B cell (primary cell): ENCODE measurements around the gene SLC2A10. TPM values are rescaled to one million over a fixed set of nuclear protein-coding genes. Genes with fewer than 3 reads are reported as not detected.

Experiments used
- ATAC-seq: fragments of 200-7000 bp; cut with Tn5 transposase; one replicate; pipeline ENCODE4 v1.10.0; 2021; ENCODE audit warnings: low read depth, mild to moderate bottlenecking, moderate number of reproducible peaks, moderate library complexity
- CTCF ChIA-PET: fragments of 350-600 bp; sonication (Branson Sonifier 250); formaldehyde crosslinking; loops from one replicate; lab custom pipeline; 2021; ENCODE audit warnings: antibody characterized with exemption, inconsistent platforms; lab: Charles Lee
- POLR2A ChIA-PET: fragments of 350-600 bp; sonication (Branson Sonifier 250); formaldehyde crosslinking; loops from one replicate; lab custom pipeline; 2021; ENCODE audit warnings: antibody characterized with exemption; lab: Charles Lee
- DNase-seq: peaks from one replicate; pipeline ENCODE4 v3.0.0; 2013
- H2AFZ ChIP-seq: 2 replicates; pipeline ENCODE4 v1.6.1; 2012; ENCODE audit warnings: mild to moderate bottlenecking, low read depth, low read length; ENCODE audit not compliant: insufficient read depth, poor library complexity, severe bottlenecking
- H3K27ac ChIP-seq, 2 donors: 1 replicate in 1 of 2; 2 replicates in 1 of 2; pipeline ENCODE4 v1.5.1; 2012 to 2013; ENCODE audit warnings: low read length in 2 of 2, mild to moderate bottlenecking in 2 of 2, moderate library complexity in 1 of 2
- H3K27me3 ChIP-seq, 4 experiments: fragments of 200-600 bp in 1 of 4; sonication (generic) in 1 of 4; replicated peaks in 1 of 4; 1 replicate in 2 of 4; 2 replicates in 2 of 4; pipeline versions ENCODE4 v1.6.1 to v1.7.0; 2013 to 2016; ENCODE audit warnings: low read length in 3 of 4, mild to moderate bottlenecking in 2 of 4, mixed read lengths in 1 of 4, moderate library complexity in 1 of 4; ENCODE audit not compliant: insufficient read depth in 4 of 4, control insufficient read depth in 3 of 4; ENCODE audit errors: control extremely low read depth in 1 of 4
- H3K36me3 ChIP-seq, 2 experiments: replicated peaks in 1 of 2; 1 replicate in 1 of 2; 2 replicates in 1 of 2; pipeline versions ENCODE4 v1.6.1 to v1.7.1; 2013; ENCODE audit warnings: low read length in 1 of 2; ENCODE audit not compliant: insufficient read depth in 2 of 2, control insufficient read depth in 1 of 2; ENCODE audit errors: control extremely low read depth in 1 of 2, extremely low read depth in 1 of 2
- H3K4me1 ChIP-seq, 2 donors: fragments of 200-600 bp in 1 of 2; sonication (generic) in 1 of 2; 1 replicate in 1 of 2; 2 replicates in 1 of 2; pipeline versions ENCODE4 v1.5.1 to v1.6.1; 2013 to 2017; ENCODE audit warnings: low read length in 2 of 2; ENCODE audit not compliant: control insufficient read depth in 2 of 2, insufficient read depth in 2 of 2
- H3K4me2 ChIP-seq: replicated peaks from 2 replicates; pipeline ENCODE3; 2012; ENCODE audit warnings: mild to moderate bottlenecking, low read depth, low read length; ENCODE audit not compliant: poor library complexity, severe bottlenecking
- H3K4me3 ChIP-seq, 5 experiments: fragments of 200-600 bp in 1 of 5; sonication (generic) in 1 of 5; 1 replicate in 3 of 5; 2 replicates in 2 of 5; pipeline versions ENCODE4 v1.5.1 to v1.7.0; 2011 to 2016; ENCODE audit warnings: low read length in 4 of 5, mild to moderate bottlenecking in 4 of 5, low read depth in 2 of 5, control low read depth in 1 of 5, moderate library complexity in 1 of 5; ENCODE audit not compliant: insufficient read depth in 1 of 5; ENCODE audit errors: control extremely low read depth in 1 of 5, extremely low read depth in 1 of 5
- H3K79me2 ChIP-seq: fragments of 200-600 bp; sonication (generic); one replicate; pipeline ENCODE4 v1.6.0; 2016; ENCODE audit warnings: low read length; ENCODE audit not compliant: control insufficient read depth, insufficient read depth
- H3K9ac ChIP-seq: fragments of 200-600 bp; sonication (generic); 2 replicates; pipeline ENCODE4 v1.6.1; 2017; ENCODE audit warnings: mild to moderate bottlenecking, low read length, moderate library complexity
- H3K9me3 ChIP-seq, 3 donors: one replicate each; pipeline versions ENCODE4 v1.6.1 to v1.7.1; 2013; ENCODE audit warnings: low read length in 2 of 3; ENCODE audit not compliant: control insufficient read depth in 2 of 3, insufficient read depth in 1 of 3; ENCODE audit errors: control extremely low read depth in 1 of 3
- H4K20me1 ChIP-seq: 2 replicates; pipeline ENCODE4 v1.6.0; 2012; ENCODE audit warnings: mild to moderate bottlenecking, low read length; ENCODE audit not compliant: insufficient read depth, control insufficient read depth, poor library complexity, severe bottlenecking
- H3K27ac Mint-ChIP-seq: one replicate; pipeline ENCODE4 v1.8.0; 2021; ENCODE audit warnings: mixed read lengths
- H3K27me3 Mint-ChIP-seq: one replicate; pipeline ENCODE4 v1.8.0; 2021; ENCODE audit warnings: mixed read lengths
- H3K4me1 Mint-ChIP-seq: one replicate; pipeline ENCODE4 v1.8.0; 2021; ENCODE audit warnings: mixed read lengths
- H3K4me3 Mint-ChIP-seq: one replicate; pipeline ENCODE4 v1.8.0; 2021; ENCODE audit warnings: mixed read lengths
- H3K9me3 Mint-ChIP-seq: one replicate; pipeline ENCODE4 v1.8.0; 2022; ENCODE audit warnings: mixed read lengths; ENCODE audit not compliant: insufficient read depth
- EZH2 ChIP-seq: IDR thresholded peaks from 2 replicates; pipeline ENCODE4 v1.6.1; 2012; ENCODE audit warnings: borderline replicate concordance, low read depth, mild to moderate bottlenecking, moderate library complexity, low read length; ENCODE audit not compliant: insufficient read depth, poor library complexity, severe bottlenecking
- WGBS: methylation state at CpG from one replicate; pipeline ENCODE4 v1.1.5; 2013; ENCODE audit warnings: missing lambda C conversion rate; ENCODE audit not compliant: insufficient coverage; 5-methylcytosine and 5-hydroxymethylcytosine counted together
- intact Hi-C: fragments of 100-400 bp; cut with micrococcal nuclease; formaldehyde crosslinking; loops from one replicate; pipeline ENCODE4 v1.10.0; 2022
- polyA plus RNA-seq: library from polyadenylated mRNA; depleted of rRNA; stranded (reverse); fragments of >200 nt; gene quantifications from 2 replicates; pipeline ENCODE4 v1.2.3, GENCODE V29; 2012
- total RNA-seq, 2 donors: library from RNA; stranded (reverse); fragments of 120-200 nt in 1 of 2; gene quantifications; 1 replicate in 1 of 2; 2 replicates in 1 of 2; pipeline versions ENCODE4 v1.2.3 to v1.2.4, GENCODE V29; 2013 to 2022
- TF ChIP-seq, protein P1 (sequence below): fragments of 200-600 bp; IDR thresholded peaks from one replicate; pipeline ENCODE4 v1.8.0; 2022; ENCODE audit warnings: antibody characterized with exemption, mild to moderate bottlenecking

Gene SLC2A10
- total and polyA plus RNA-seq, 2 donors (not counting 1 experiment from before 2014, with no cell fraction given) = not detected

DNA sequence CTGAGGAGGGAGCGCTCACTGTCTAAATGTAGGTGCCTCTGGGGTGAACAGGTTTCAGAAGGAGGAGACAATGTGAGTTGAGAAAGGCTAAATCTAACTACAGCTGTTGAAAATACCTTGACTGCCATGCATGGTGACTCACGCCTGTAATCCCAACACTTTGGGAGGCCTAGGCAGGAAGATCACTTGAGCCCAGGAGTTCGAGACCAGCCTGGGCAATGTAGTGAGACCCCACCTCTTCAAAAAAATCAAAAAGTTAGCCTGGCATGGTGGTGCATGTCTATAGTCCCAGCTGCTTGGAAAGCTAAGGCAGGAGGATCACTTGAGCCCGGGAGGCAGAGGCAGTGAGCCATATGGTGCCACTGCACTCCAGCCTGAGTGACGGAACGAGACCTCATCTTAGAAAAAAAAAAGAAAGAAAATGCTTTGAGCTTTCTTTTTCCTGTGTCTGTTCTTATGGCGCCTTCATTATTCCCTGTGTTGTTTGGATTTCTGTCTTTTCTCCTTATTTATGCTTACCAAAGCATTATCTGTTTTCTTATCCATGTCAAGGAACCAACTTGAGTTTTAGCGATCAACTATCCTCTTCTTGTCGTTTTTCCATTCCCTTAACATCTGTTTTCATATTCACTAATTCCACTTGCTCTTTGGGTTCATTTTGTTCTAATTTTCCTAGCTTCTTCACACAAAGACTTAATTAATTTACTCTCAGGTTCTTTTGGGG is 8.5 kb downstream of the SLC2A10 start:
- Histone ChIP-seq H4K20me1 (no peaks in the 10 kb centered on the region), H3K9me3 (peaks cover 0 to 5% (median 4%) of the 10 kb centered on the region in 3 donors), H3K27me3 (peaks cover 0 to 14% (median 2%) of the 10 kb centered on the region in 4 experiments), H3K4me2 (no peak overlapping the region), H2AFZ (no peak overlapping the region), H3K79me2 (no peaks in the 10 kb centered on the region), H3K36me3 (no peaks in the 10 kb centered on the region), H3K4me3 (no peak overlapping the region), H3K9ac (no peak overlapping the region), H3K27ac (no peak overlapping the region), H3K4me1 (no peaks in the 10 kb centered on the region)
- peaks cover 43% of the 10 kb centered on the region for H3K27me3 Mint-ChIP-seq
- DNase-seq (no peak), ATAC-seq (no peak)
- H3K4me3 Mint-ChIP-seq = no peak overlapping the region
- no peaks in the 10 kb centered on the region for H3K4me1 Mint-ChIP-seq
- 98% methylated on average over 6 of the region's 9 CpGs for WGBS
- TF ChIP-seq, protein P1, sequence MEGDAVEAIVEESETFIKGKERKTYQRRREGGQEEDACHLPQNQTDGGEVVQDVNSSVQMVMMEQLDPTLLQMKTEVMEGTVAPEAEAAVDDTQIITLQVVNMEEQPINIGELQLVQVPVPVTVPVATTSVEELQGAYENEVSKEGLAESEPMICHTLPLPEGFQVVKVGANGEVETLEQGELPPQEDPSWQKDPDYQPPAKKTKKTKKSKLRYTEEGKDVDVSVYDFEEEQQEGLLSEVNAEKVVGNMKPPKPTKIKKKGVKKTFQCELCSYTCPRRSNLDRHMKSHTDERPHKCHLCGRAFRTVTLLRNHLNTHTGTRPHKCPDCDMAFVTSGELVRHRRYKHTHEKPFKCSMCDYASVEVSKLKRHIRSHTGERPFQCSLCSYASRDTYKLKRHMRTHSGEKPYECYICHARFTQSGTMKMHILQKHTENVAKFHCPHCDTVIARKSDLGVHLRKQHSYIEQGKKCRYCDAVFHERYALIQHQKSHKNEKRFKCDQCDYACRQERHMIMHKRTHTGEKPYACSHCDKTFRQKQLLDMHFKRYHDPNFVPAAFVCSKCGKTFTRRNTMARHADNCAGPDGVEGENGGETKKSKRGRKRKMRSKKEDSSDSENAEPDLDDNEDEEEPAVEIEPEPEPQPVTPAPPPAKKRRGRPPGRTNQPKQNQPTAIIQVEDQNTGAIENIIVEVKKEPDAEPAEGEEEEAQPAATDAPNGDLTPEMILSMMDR = no peak
- no peak for TF ChIP-seq EZH2
- CTCF ChIA-PET = no interaction called here
- intact Hi-C loops = no loop called here
- no peak overlapping the region for H3K27ac Mint-ChIP-seq
- peaks cover 5% of the 10 kb centered on the region for H3K9me3 Mint-ChIP-seq
- POLR2A ChIA-PET = no interaction called here

DNA sequence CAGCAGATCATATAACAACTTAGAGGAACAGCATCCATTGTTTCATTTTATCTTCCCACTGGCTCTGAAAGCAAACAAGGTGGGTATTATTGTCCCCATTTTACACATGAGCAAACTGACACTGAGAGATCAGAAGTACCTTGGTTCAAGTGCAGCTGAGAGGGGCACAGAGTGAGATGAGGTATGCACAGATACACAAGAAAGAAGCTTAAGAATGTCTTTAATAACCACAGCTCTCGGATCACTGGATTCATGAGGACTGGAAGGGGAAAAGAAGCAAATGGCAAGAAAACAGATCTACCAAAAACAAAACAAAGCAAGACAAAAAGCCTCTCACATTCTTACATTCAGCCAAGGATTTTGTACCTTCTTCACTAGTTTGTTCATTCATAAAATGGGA is 10.6 kb downstream of the SLC2A10 start:
- intact Hi-C loops = no loop called here
- no CpG with 5 or more reads among the region's 1 CpG for WGBS
- H3K27me3 Mint-ChIP-seq = peaks cover 26% of the 10 kb centered on the region
- H3K4me1 Mint-ChIP-seq = no peaks in the 10 kb centered on the region
- ChIA-PET POLR2A (no interaction called here), CTCF (no interaction called here)
- Histone ChIP-seq H3K4me2 (no peak overlapping the region), H3K36me3 (no peaks in the 10 kb centered on the region), H2AFZ (no peak overlapping the region), H3K27me3 (peaks cover 0 to 9% (median 0%) of the 10 kb centered on the region in 4 experiments), H3K9ac (no peak overlapping the region), H3K27ac (no peak overlapping the region), H3K79me2 (no peaks in the 10 kb centered on the region), H3K4me1 (no peaks in the 10 kb centered on the region), H3K9me3 (peaks cover 0 to 7% (median 7%) of the 10 kb centered on the region in 3 donors), H3K4me3 (no peak overlapping the region), H4K20me1 (no peaks in the 10 kb centered on the region)
- no peak overlapping the region for H3K27ac Mint-ChIP-seq
- H3K4me3 Mint-ChIP-seq = no peak overlapping the region
- H3K9me3 Mint-ChIP-seq = peaks cover 5% of the 10 kb centered on the region
- DNase-seq (no peak), ATAC-seq (no peak)
- TF ChIP-seq, protein P1 = no peak
- TF ChIP-seq EZH2 = no peak
